ENCODE measurements around the gene ZNF316.

- TF ChIP-seq, protein P1, sequence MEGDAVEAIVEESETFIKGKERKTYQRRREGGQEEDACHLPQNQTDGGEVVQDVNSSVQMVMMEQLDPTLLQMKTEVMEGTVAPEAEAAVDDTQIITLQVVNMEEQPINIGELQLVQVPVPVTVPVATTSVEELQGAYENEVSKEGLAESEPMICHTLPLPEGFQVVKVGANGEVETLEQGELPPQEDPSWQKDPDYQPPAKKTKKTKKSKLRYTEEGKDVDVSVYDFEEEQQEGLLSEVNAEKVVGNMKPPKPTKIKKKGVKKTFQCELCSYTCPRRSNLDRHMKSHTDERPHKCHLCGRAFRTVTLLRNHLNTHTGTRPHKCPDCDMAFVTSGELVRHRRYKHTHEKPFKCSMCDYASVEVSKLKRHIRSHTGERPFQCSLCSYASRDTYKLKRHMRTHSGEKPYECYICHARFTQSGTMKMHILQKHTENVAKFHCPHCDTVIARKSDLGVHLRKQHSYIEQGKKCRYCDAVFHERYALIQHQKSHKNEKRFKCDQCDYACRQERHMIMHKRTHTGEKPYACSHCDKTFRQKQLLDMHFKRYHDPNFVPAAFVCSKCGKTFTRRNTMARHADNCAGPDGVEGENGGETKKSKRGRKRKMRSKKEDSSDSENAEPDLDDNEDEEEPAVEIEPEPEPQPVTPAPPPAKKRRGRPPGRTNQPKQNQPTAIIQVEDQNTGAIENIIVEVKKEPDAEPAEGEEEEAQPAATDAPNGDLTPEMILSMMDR (IDR thresholded peaks at IDR 0.05; ENCODE audit: low read depth, low read length) = no peak
- TF ChIP-seq EZH2phosphoT487 (IDR thresholded peaks at IDR 0.05; ENCODE audit: low read depth) = no peak
Observed at GRCh38 chr7:6650086-6650485, 13.0 kb downstream of the ZNF316 start.
